GM19452 (cell line): ENCODE measurements around the gene ADGRA3.
"Not testable (repeated sequence)": the region's sequence is repeated elsewhere in the genome, so short reads cannot be mapped to it uniquely, and the experiment has no call there.

Source experiments
- ATAC-seq: cut with Tn5 transposase; IDR thresholded peaks from one replicate; pipeline ENCODE4 v1.9.1; 2021; ENCODE audit not compliant: unreplicated experiment

The ADGRA3 gene

GRCh38 chr4:22384154-22384553, 131.7 kb downstream of the ADGRA3 start:
- ATAC-seq = no peak

- ATAC-seq = not testable (repeated sequence)
These were observed 133.7 kb downstream of the ADGRA3 start for GRCh38 chr4:22382216-22382615.

DNA sequence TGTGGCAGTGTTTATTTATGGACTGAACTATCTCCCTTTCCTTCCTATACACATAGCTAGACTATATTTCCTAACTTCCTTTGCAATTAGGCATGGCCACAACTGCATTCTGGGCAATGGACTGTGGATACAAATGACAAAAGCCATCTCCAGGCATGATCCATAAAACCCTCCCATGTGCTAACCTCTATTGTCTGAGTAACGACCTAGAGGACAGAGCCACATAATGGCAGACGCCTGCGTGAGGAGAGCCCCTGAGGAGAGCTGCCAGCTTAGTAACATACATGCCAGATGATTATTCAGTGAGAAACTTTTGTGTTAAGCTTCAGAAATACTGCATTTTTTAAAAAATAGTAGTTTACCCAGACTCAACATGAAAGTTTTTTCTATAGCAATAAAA, 142.9 kb downstream of the ADGRA3 start:
- ATAC-seq = no peak

GRCh38 chr4:22369901-22370562, 145.8 kb downstream of the ADGRA3 start:
- no peak for ATAC-seq

DNA sequence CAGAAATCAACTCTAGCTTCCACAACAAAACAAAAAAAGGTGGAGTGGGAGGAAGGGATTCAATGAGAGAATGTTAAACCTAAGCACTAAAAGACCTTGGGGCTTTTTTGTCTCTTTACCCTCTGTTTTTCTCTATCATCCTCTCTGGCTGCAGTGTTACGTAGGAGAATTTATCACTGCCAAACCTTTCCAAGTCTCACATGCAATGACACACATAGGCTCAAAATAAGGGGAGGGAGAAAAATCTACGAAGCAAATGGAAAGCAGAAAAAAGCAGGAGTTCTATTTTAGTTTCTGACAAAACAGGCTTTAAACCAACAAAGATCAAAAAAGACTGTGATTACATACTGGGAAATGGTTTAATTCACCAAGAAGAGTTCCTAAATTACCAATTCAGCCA, 152.1 kb downstream of the ADGRA3 start:
- no peak for ATAC-seq

DNA sequence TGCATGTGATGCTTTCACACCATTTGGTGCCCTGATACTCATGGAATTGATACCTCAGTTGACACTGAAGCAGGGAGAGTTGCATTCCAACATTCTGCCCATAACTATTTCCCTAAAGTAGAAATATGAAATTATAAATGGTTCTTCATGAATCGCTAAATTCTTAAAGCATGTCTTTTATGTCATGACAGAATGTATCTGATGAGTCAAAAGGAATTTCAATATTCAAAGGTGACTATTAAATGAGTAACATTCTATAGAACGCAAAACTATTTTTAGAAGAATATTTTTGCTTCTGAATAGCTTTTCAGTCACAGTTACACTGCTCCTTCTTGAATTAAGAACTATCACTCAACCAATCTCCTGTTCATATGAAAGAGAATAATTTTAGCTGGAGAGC, 152.8 kb downstream of the ADGRA3 start:
- ATAC-seq = no peak

- ATAC-seq = no peak
These were observed 158.8 kb downstream of the ADGRA3 start for GRCh38 chr4:22356987-22357596.

DNA sequence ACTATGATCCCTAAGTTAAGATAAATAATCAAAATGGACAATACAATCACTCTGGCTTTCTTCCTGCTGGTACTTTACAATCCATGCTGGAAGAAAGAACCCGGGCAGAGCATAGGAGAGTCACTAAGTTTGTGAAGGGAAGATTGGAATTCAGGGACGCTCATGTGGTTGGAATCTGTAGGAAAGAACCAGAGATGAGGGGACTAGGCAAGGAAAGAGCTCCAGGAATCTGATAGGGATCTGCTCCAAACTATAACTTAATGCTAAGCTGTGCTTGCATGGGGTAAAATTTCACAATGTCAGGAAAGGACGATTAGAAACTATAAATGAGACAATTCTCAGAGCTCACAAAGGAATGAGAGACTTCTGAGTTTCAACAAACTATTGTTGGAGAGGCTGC, 167.5 kb downstream of the ADGRA3 start:
- no peak for ATAC-seq

- ATAC-seq = no peak
These were observed 170.2 kb downstream of the ADGRA3 start for GRCh38 chr4:22345678-22346077.

GRCh38 chr4:22345055-22345454, 170.8 kb downstream of the ADGRA3 start:
- no peak for ATAC-seq

DNA sequence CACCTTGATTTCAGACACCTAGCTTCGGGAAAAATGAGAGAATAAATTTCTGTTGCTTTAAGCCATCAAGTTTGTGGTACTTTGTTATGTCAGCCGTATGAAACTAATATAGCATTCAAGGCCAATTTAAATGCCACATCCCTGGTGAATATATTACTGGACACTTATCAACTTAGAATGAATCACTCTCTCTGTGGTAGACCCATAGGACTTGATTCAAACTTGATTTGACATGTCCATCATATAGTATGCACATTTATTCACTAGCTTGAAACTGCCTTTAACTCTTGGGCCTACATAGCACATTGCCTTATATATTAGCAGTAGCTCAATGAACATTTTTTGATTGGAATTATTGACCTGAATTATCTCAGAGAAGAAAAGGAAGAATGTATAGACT, 172.3 kb downstream of the ADGRA3 start:
- no peak for ATAC-seq

- no peak for ATAC-seq
These were observed 176.4 kb downstream of the ADGRA3 start for GRCh38 chr4:22339491-22339890.

DNA sequence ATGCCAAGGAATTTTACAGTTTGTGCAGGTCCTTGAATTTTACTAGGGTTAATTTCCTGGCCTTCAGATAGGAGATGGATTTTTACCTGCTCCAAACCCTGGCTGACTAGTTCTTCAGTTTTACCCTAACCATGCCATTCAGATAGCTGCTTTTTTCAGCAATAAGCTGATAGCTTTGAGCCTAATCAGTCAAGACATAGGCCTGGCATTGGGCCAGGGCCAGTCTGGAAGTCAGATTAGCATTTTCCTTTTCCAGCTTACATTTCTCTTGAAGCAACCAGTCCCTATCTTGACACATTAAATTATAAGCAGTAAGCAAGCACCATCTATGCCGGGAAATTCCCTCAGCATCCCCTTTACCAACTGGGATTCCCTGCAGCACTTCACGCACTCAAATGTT, 177.1 kb downstream of the ADGRA3 start:
- no peak for ATAC-seq
